GM12874 (cell line): ENCODE data around the gene ULK3.
A peak's percentile ranks its signal among the peaks of the same experiment; 100 is the strongest.

Source experiments
- CTCF ChIP-seq: IDR thresholded peaks from 2 replicates; pipeline ENCODE4 v1.5.1; 2011; ENCODE audit warnings: low read depth, mild to moderate bottlenecking, control low read depth, low read length, moderate library complexity; ENCODE audit not compliant: insufficient read depth

ULK3 gene

GRCh38 chr15:74800559-74801094, 42.3 kb downstream of the ULK3 start:
- no peak for TF ChIP-seq CTCF

GRCh38 chr15:74799856-74800558, 42.9 kb downstream of the ULK3 start:
- peak; percentile 98 for TF ChIP-seq CTCF

GRCh38 chr15:74799255-74799855, 43.6 kb downstream of the ULK3 start:
- 0 out of 2 replicates have a peak, but pooled peaks have one; percentile 0 for TF ChIP-seq CTCF

- peak; percentile 67 for TF ChIP-seq CTCF
These were observed 44.3 kb downstream of the ULK3 start for GRCh38 chr15:74798388-74799254.

GRCh38 chr15:74795966-74796625, 46.9 kb downstream of the ULK3 start:
- TF ChIP-seq CTCF, result no peak

- TF ChIP-seq CTCF, result no peak
These were observed 48.0 kb downstream of the ULK3 start for GRCh38 chr15:74794970-74795349.
